ENCODE data around the gene CPEB2. TPM values are rescaled to one million over a fixed set of nuclear protein-coding genes. Genes with fewer than 3 reads are reported as not detected.

CPEB2 gene
- total RNA-seq, 2 experiments from 2014 or later, result 2.2 to 6.6 TPM

DNA sequence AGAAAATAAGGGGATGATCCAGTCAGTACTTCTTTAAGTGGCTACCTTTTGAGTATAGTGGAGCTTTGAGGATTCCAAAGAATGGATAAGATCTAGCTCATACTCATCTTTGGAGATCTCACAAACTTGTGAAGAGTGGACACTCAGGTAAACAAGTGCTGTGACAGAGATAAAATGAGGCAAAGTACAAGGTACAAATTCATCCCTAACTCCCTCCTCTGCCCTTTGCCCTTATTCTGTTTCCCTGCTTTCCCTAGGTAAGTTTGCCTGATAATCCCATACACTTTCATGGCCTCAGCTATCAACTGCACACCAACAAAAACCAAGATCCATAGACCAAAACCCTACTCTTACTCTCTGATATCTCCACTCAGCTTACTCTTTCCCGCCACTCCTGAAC is 16.4 kb upstream of the CPEB2 start:
- no peaks in the 10 kb centered on the region for H3K79me2 ChIP-seq (ENCODE audit: insufficient read depth, low read depth, low read length)
- H3K36me3 ChIP-seq (ENCODE audit: insufficient read depth, low read length), result no peaks in the 10 kb centered on the region
- no peaks in the 10 kb centered on the region for H3K4me1 ChIP-seq (ENCODE audit: insufficient read depth, low read length, poor library complexity, severe bottlenecking)
- H3K9me3 ChIP-seq (ENCODE audit: low read length), result no peaks in the 10 kb centered on the region
- no peak overlapping the region for H3K27ac ChIP-seq (ENCODE audit: low read depth, low read length, poor library complexity, severe bottlenecking)
- H3K4me3 ChIP-seq (ENCODE audit: low read depth, low read length, poor library complexity, severe bottlenecking), result no peak overlapping the region
- TF ChIP-seq EZH2phosphoT487 (IDR thresholded peaks at IDR 0.05; ENCODE audit: borderline replicate concordance, low read depth, low read length), result no peak
- TF ChIP-seq, protein P1, sequence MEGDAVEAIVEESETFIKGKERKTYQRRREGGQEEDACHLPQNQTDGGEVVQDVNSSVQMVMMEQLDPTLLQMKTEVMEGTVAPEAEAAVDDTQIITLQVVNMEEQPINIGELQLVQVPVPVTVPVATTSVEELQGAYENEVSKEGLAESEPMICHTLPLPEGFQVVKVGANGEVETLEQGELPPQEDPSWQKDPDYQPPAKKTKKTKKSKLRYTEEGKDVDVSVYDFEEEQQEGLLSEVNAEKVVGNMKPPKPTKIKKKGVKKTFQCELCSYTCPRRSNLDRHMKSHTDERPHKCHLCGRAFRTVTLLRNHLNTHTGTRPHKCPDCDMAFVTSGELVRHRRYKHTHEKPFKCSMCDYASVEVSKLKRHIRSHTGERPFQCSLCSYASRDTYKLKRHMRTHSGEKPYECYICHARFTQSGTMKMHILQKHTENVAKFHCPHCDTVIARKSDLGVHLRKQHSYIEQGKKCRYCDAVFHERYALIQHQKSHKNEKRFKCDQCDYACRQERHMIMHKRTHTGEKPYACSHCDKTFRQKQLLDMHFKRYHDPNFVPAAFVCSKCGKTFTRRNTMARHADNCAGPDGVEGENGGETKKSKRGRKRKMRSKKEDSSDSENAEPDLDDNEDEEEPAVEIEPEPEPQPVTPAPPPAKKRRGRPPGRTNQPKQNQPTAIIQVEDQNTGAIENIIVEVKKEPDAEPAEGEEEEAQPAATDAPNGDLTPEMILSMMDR (conservative IDR thresholded peaks at IDR 0.05; ENCODE audit: low read length), result no peak
- intact Hi-C loops (cut with micrococcal nuclease; ENCODE audit: unreplicated experiment), result no loop called here
- POLR2A ChIA-PET, result interaction anchor here (1.0 kb wide), 1 partner anchor 15 kb away, joined by 4 read pairs; no protein-coding TSS in a partner anchor
- H3K9me2 ChIP-seq (ENCODE audit: insufficient read depth, low read length), result no peaks in the 10 kb centered on the region
- CTCF ChIA-PET (ENCODE audit: unreplicated experiment), result interaction anchor here (0.6 kb wide), 1 partner anchor 1860 kb away, joined by 3 read pairs; no protein-coding TSS in a partner anchor
- no peak overlapping the region for H2AFZ ChIP-seq (ENCODE audit: low read length)
- H4K20me1 ChIP-seq (ENCODE audit: insufficient read depth, low read length), result no peaks in the 10 kb centered on the region
- DNase-seq (ENCODE audit: low spot score), result no peak
- BruUV-seq (replicated peaks), result no TSS peak
- no peak overlapping the region for H3K4me2 ChIP-seq (ENCODE audit: low read length)

DNA sequence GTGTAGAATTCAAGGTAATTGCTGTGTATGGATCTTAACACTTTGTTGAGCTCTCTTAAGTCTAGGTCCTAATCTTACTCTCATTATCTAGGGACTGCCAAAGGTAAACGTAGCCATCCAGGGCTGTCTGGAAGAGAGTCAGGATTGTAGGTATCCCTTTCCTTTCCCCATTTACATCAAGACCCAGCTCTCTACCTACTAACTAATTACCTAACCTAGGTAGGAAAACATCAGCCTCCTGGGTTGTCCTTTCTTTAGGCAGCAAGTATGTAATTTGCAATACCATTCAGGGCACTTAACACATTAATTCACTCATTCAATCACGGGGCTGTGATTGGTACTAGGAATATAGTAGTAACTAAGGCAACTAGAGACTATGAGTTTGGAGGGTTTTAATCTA is 15.2 kb upstream of the CPEB2 start:
- intact Hi-C loops (cut with micrococcal nuclease; ENCODE audit: unreplicated experiment), result no loop called here
- CTCF ChIA-PET (ENCODE audit: unreplicated experiment), result no interaction called here
- Histone ChIP-seq H3K27ac (ENCODE audit: low read depth, low read length, poor library complexity, severe bottlenecking) (no peak overlapping the region), H3K4me1 (ENCODE audit: insufficient read depth, low read length, poor library complexity, severe bottlenecking) (no peaks in the 10 kb centered on the region), H3K4me3 (ENCODE audit: low read depth, low read length, poor library complexity, severe bottlenecking) (no peak overlapping the region), H2AFZ (ENCODE audit: low read length) (no peak overlapping the region), H3K9me3 (ENCODE audit: low read length) (no peaks in the 10 kb centered on the region), H3K4me2 (ENCODE audit: low read length) (no peak overlapping the region), H3K36me3 (ENCODE audit: insufficient read depth, low read length) (no peaks in the 10 kb centered on the region), H4K20me1 (ENCODE audit: insufficient read depth, low read length) (no peaks in the 10 kb centered on the region), H3K9me2 (ENCODE audit: insufficient read depth, low read length) (no peaks in the 10 kb centered on the region), H3K79me2 (ENCODE audit: insufficient read depth, low read depth, low read length) (no peaks in the 10 kb centered on the region)
- BruUV-seq (replicated peaks), result no TSS peak
- TF ChIP-seq EZH2phosphoT487 (IDR thresholded peaks at IDR 0.05; ENCODE audit: borderline replicate concordance, low read depth, low read length), result no peak
- TF ChIP-seq, protein P1 (conservative IDR thresholded peaks at IDR 0.05; ENCODE audit: low read length), result no peak
- POLR2A ChIA-PET, result no interaction called here
- no peak for DNase-seq (ENCODE audit: low spot score)

DNA sequence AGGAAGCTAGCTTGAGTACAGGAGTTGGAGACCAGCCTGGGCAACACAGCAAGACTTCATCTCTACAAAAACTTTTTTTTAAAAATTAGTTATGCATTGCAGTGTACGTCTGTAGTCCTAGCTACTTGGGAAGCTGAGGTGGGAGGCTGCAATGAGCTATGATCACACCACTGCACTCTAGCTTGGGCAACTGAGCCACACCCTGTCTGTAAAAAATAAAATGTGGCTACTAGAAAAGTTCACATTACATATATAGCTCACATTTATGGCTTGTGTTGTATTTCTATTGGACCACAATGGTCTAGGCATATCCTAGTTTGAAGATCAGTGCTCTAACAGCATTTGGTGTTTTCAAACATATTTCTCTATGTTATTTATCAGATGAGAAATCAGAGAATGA is 11.8 kb upstream of the CPEB2 start:
- H3K9me3 ChIP-seq (ENCODE audit: low read length), result no peaks in the 10 kb centered on the region
- BruUV-seq (replicated peaks), result no TSS peak
- H3K27ac ChIP-seq (ENCODE audit: low read depth, low read length, poor library complexity, severe bottlenecking), result no peak overlapping the region
- POLR2A ChIA-PET, result interaction anchor here (0.6 kb wide), 1 partner anchor 9 kb away, joined by 3 read pairs; no protein-coding TSS in a partner anchor
- no peak for DNase-seq (ENCODE audit: low spot score)
- no peaks in the 10 kb centered on the region for H3K36me3 ChIP-seq (ENCODE audit: insufficient read depth, low read length)
- H3K4me1 ChIP-seq (ENCODE audit: insufficient read depth, low read length, poor library complexity, severe bottlenecking), result no peaks in the 10 kb centered on the region
- H3K4me3 ChIP-seq (ENCODE audit: low read depth, low read length, poor library complexity, severe bottlenecking), result no peak overlapping the region
- H3K79me2 ChIP-seq (ENCODE audit: insufficient read depth, low read depth, low read length), result no peaks in the 10 kb centered on the region
- intact Hi-C loops (cut with micrococcal nuclease; ENCODE audit: unreplicated experiment), result no loop called here
- TF ChIP-seq, protein P1 (conservative IDR thresholded peaks at IDR 0.05; ENCODE audit: low read length), result no peak
- no peak for TF ChIP-seq EZH2phosphoT487 (IDR thresholded peaks at IDR 0.05; ENCODE audit: borderline replicate concordance, low read depth, low read length)
- H2AFZ ChIP-seq (ENCODE audit: low read length), result no peak overlapping the region
- no peaks in the 10 kb centered on the region for H4K20me1 ChIP-seq (ENCODE audit: insufficient read depth, low read length)
- no peak overlapping the region for H3K4me2 ChIP-seq (ENCODE audit: low read length)
- CTCF ChIA-PET (ENCODE audit: unreplicated experiment), result no interaction called here
- no peaks in the 10 kb centered on the region for H3K9me2 ChIP-seq (ENCODE audit: insufficient read depth, low read length)

Measured in OCI-LY7 (cell line).